SW 1271 (cell line): ENCODE results near the gene OR1E2.
"Not testable (repeated sequence)": the region's sequence is repeated elsewhere in the genome, so short reads cannot be mapped to it uniquely, and the experiment has no call there.

Experiments used
- DNase-seq, 2 experiments: peaks; one replicate each; lab custom pipeline; 2025; lab: John Stamatoyannopoulos, UW

The OR1E2 gene

DNA sequence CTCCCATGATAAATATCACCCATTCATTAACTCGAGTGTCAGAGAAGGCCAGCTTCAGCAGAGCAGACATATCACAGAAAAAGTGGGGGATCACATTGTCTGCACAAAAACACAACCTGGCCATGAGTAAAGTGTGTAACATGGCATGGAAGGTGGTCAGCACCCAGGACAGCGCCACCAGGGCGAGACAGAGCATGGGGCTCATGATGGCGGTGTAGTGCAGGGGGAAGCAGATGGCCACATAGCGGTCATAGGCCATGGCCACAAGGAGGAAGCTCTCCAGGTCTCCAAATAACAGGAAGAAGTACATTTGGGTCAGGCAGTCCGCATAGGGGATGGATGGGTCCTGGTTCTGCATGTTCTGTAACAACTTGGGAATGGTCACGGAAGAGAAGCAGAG is 35.8 kb downstream of the OR1E2 start:
- not testable (repeated sequence) for DNase-seq

DNA sequence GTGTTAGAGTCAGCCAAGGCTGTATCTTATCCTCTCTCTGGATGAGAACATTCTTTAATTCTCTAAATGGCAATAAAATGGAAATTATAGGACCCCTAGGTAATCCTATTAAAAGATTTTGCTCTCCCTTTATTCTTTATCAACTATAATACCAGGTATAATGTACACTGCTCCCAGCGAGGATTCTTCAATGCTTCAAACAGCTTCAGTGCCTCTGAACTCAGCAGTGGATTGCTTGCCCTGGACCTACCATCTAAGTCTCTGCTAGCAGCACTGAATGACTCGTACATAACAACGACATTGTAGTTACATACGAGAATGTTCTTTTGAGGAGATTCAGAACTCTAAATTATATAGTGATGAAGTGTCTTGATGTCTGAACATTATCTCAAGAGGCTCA is 43.9 kb downstream of the OR1E2 start:
- no peak for DNase-seq

DNA sequence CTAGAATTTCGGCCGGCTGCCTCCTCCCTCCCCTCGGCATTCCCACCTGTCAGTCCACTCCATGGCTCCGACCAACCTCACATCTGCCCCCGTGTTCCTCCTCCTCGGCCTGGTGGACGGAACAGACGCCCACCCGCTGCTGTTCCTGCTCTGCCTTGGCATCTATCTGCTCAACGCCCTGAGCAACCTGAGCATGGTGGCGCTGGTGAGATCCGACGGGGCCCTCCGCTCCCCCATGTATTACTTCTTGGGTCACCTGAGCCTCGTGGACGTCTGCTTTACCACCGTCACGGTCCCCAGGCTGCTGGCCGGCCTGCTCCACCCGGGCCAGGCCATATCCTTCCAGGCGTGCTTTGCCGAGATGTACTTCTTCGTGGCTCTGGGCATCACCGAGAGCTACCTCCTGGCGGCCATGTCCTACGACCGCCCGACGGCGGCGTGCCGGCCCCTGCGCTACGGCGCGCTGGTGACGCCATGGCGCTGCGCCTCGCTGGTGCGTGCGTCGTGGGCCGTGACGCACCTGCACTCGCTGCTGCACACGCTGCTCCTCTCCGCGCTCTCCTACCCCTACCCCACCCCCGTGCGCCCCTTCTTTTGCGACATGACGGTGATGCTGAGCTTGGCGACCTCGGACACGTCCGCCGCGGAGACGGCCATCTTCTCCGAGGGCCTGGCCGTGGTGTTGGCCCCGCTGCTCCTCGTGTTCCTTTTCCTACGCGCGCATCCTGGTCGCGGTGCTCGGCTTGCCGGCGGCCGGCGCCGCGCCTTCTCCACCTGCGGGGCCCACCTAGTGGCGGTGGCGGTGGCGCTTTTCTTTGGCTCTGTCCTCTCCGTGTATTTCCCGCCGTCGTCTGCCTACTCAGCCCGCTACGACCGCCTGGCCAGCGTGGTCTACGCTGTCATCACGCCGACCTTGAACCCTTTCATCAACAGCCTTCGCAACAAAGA is 47.5 kb downstream of the OR1E2 start, which contains the start of gene OR3A2:
OR3A2 (minus strand) TSS at position 440 of the 948 bp plus-strand sequence.
- no peak for DNase-seq
